ENCODE results near the gene TRIM44. TPM values are rescaled to one million over a fixed set of nuclear protein-coding genes. Genes with fewer than 3 reads are reported as not detected.
"Not testable (repeated sequence)": the region's sequence is repeated elsewhere in the genome, so short reads cannot be mapped to it uniquely, and the experiment has no call there.

The TRIM44 gene
- total RNA-seq, 1 donor, result 42.1 TPM

DNA sequence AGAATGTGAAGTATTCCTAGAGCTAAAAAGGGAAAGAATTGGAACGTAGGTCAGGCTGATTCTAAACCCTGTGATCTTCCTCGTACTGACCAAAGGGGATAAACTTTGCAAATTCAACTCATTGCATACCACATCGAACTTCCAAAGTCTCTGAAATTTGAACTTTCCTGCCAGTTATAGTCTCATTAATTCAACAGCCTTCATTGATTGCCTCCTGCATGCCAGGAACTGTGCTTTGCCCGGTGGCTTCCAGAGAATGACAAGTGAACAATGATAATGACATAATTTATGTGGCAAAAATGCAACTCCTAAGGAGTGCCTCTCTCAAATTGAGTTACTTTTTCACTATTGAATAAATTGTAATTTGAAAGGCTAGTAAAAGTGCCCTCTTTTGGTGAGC lies 173.6 kb downstream of the TRIM44 start:
- DNase-seq (ENCODE audit: low read depth), result no peak
- TF ChIP-seq CTCF (IDR thresholded peaks at IDR 0.05; ENCODE audit: insufficient read depth, low read length), result no peak
- no peak overlapping the region for H3K4me3 ChIP-seq (ENCODE audit: low read depth, low read length)

DNA sequence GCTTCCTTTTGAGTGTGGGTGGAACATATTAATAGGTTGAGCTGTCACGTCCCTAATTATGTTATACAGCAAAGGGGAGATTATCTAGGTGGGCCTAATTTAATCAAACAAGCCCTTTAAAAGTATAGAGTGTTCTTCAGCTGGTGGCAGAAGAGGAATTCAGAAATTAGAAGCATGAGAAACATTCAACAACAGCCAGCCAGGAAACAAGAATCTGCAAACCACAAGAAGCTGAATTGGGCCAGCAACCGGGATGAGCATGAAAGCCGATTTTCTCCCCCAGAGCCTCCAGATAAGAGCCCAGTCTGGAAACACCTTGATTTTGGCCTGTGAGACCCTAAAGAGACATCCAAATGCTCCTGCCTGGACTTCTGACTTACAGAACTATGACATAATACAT lies 175.5 kb downstream of the TRIM44 start:
- no peak for DNase-seq (ENCODE audit: low read depth)
- H3K4me3 ChIP-seq (ENCODE audit: low read depth, low read length), result no peak overlapping the region
- TF ChIP-seq CTCF (IDR thresholded peaks at IDR 0.05; ENCODE audit: insufficient read depth, low read length), result no peak

DNA sequence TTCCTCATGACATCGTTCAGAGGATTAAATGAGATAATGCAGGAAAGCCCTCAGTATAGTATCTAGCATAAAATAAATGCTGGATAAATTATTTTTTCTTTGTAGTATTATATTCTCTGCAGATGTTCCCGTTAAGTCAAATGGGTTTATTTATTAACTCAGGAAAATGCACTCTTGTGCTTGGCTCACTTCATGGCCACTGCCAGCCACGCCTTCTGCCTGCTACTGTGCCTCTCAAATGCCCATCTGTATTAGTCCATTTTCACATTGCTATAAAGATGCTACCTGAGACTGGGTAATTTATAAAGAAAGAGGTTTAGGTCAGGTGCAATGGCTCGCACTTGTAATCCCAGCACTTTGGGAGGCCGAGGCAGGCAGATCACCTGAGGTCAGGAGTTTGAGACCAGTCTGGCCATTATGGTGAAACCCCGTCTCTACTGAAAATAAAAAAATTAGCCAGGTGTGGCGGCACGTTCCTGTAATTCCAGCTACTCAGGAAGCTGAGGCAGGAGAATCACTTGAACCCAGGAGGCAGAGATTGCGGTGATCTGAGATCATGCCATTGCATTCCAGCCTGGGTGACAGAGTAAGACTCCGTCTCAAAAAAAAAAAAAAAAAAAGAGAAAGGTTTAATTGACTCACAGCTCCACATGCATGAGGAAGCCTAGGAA lies 176.3 kb downstream of the TRIM44 start:
- not testable (repeated sequence) for DNase-seq (ENCODE audit: low read depth); H3K4me3 ChIP-seq (ENCODE audit: low read depth, low read length)

DNA sequence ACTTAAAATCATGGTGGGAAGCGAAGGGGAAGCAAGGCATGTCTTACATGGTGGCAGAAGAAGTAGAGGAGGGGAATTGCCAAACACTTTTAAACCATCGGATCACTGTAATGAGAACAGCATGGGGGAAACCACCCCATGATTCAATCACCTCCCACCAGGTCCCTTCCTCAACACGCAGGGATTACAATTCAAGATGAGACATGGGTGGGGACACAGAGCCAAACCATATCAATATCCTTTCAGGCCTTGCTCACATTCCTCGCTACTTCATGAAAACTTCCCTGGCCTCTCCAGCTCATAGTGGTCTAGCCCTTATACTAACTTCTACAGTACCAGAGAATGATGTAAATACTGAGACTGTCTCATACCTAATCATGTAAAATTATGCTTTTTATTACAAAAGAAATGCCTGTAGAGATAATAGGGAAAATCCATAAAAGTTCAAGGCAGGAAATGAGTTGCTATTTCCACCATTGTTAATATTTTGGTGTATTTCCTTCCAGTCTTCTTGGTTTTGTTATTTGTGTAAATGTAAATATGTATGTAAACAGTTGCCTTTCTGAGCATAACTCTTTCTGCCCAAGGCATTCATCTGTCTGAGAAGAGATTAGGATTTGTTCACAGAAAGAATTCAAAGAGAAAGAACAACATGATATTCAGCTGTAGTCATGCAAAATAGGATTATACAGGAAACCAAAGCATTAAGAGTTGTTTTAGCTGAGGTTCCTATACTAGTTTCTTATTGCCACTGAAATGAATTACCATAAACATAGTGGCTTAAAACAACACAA lies 177.0 kb downstream of the TRIM44 start:
- no peak for TF ChIP-seq CTCF (IDR thresholded peaks at IDR 0.05; ENCODE audit: insufficient read depth, low read length)
- H3K4me3 ChIP-seq (ENCODE audit: low read depth, low read length), result no peak overlapping the region
- DNase-seq (ENCODE audit: low read depth), result no peak

GRCh38 chr11:35841733-35842132 lies 179.2 kb downstream of the TRIM44 start:
- H3K4me3 ChIP-seq (ENCODE audit: low read depth, low read length), result no peak overlapping the region
- DNase-seq (ENCODE audit: low read depth), result no peak
- TF ChIP-seq CTCF (IDR thresholded peaks at IDR 0.05; ENCODE audit: insufficient read depth, low read length), result no peak

GRCh38 chr11:35842958-35843357 lies 180.4 kb downstream of the TRIM44 start:
- no peak overlapping the region for H3K4me3 ChIP-seq (ENCODE audit: low read depth, low read length)
- DNase-seq (ENCODE audit: low read depth), result no peak
- no peak for TF ChIP-seq CTCF (IDR thresholded peaks at IDR 0.05; ENCODE audit: insufficient read depth, low read length)

- no peak for DNase-seq (ENCODE audit: low read depth)
- TF ChIP-seq CTCF (IDR thresholded peaks at IDR 0.05; ENCODE audit: insufficient read depth, low read length), result no peak
- no peak overlapping the region for H3K4me3 ChIP-seq (ENCODE audit: low read depth, low read length)
These were observed 182.0 kb downstream of the TRIM44 start for GRCh38 chr11:35844579-35844978.

Data from fibroblast of the aortic adventitia (primary cell).